Measurements from ENCODE around the gene GRIK5.

GRIK5 gene

DNA sequence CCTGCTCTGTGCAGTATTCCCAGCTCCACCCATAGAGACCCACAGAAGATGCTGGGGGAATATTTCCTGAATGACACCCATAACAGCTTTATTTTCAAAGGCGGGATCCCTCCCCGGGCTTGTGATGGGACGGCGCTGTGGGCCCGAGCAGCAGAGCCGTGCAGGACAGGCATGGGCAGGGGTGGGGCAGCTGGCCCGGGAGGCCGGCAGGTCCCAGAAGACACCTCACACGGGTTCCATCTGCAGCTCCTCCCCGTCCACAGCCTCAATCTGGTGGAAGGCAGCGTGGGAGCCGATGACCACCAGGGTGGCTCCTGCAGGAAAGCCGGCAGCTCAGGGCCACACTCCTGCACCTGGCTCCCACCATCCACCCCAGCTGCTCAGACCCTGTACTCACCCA is 113.4 kb downstream of the GRIK5 start:
- no peak overlapping the region for H3K4me3 ChIP-seq (ENCODE audit: severe bottlenecking)
- TF ChIP-seq, protein P1, sequence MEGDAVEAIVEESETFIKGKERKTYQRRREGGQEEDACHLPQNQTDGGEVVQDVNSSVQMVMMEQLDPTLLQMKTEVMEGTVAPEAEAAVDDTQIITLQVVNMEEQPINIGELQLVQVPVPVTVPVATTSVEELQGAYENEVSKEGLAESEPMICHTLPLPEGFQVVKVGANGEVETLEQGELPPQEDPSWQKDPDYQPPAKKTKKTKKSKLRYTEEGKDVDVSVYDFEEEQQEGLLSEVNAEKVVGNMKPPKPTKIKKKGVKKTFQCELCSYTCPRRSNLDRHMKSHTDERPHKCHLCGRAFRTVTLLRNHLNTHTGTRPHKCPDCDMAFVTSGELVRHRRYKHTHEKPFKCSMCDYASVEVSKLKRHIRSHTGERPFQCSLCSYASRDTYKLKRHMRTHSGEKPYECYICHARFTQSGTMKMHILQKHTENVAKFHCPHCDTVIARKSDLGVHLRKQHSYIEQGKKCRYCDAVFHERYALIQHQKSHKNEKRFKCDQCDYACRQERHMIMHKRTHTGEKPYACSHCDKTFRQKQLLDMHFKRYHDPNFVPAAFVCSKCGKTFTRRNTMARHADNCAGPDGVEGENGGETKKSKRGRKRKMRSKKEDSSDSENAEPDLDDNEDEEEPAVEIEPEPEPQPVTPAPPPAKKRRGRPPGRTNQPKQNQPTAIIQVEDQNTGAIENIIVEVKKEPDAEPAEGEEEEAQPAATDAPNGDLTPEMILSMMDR (IDR thresholded peaks at IDR 0.05; ENCODE audit: poor library complexity, severe bottlenecking) = no peak
- no peaks in the 10 kb centered on the region for H3K27me3 ChIP-seq (ENCODE audit: insufficient read depth, poor library complexity, severe bottlenecking)
- no peaks in the 10 kb centered on the region for H3K9me3 ChIP-seq (ENCODE audit: severe bottlenecking)
- peaks cover 7% of the 10 kb centered on the region for H3K4me1 ChIP-seq (ENCODE audit: insufficient read depth, poor library complexity, severe bottlenecking)
- H3K36me3 ChIP-seq (ENCODE audit: low read depth) = peaks cover 5% of the 10 kb centered on the region; the same call in 1 of the 2 replicates
- ATAC-seq (ENCODE audit: low read depth) = no peak
- DNase-seq (ENCODE audit: low spot score) = no peak
- H3K27ac ChIP-seq (ENCODE audit: poor library complexity, severe bottlenecking) = no peak overlapping the region

DNA sequence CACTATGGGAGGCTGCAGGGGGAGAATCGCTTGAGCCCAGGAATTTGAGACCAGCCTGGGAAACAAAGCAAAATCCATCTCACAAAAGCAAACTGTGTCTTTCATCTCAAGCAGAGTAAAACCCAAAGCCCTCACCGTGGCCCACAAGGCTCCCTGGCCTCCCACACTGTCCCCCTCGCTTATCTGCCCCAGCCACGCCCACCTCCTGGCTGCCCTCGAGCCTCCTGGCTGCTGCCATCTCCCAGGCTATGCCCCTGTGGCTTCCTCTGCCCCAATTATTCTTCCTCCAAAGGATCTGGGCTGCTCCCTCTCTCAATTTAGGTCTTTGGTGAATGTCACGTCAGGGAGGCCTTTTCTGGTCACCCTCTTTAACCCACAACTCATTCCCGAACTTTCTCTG is 114.5 kb downstream of the GRIK5 start:
- Histone ChIP-seq H3K36me3 (ENCODE audit: low read depth) (peaks cover 5% of the 10 kb centered on the region; the same call in 1 of the 2 replicates), H3K27ac (ENCODE audit: poor library complexity, severe bottlenecking) (no peak overlapping the region), H3K27me3 (ENCODE audit: insufficient read depth, poor library complexity, severe bottlenecking) (no peaks in the 10 kb centered on the region), H3K9me3 (ENCODE audit: severe bottlenecking) (no peaks in the 10 kb centered on the region), H3K4me1 (ENCODE audit: insufficient read depth, poor library complexity, severe bottlenecking) (peaks cover 7% of the 10 kb centered on the region), H3K4me3 (ENCODE audit: severe bottlenecking) (no peak overlapping the region)
- ATAC-seq (ENCODE audit: low read depth) = no peak
- DNase-seq (ENCODE audit: low spot score) = no peak
- TF ChIP-seq, protein P1 (IDR thresholded peaks at IDR 0.05; ENCODE audit: poor library complexity, severe bottlenecking) = no peak

DNA sequence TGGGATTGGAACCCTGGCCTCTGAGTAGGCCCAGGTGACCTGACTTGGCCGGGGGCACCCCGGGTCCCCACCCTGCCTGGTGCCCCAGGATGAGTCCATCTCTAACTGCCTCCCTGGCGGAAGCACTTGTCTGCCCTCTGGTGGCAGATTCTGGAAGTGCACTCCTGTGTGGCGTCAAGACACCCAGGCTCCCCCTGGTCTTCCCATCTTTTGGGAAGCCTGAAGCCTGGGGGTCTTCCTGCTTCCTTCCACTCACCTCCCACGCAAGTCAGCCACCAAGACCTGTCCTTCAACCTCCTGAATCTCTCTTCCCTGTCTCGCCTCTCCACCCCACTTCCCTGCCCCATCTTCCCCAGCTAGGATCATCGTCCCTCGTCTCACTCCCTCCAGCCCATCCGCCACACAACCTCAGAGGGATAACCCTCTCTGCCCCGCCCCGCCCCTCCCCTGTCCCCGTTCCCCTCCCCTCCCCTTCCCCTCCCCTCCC is 118.3 kb downstream of the GRIK5 start:
- no peaks in the 10 kb centered on the region for H3K36me3 ChIP-seq (ENCODE audit: low read depth)
- no peaks in the 10 kb centered on the region for H3K4me1 ChIP-seq (ENCODE audit: insufficient read depth, poor library complexity, severe bottlenecking)
- no peak overlapping the region for H3K4me3 ChIP-seq (ENCODE audit: severe bottlenecking)
- no peak for DNase-seq (ENCODE audit: low spot score)
- TF ChIP-seq, protein P1 (IDR thresholded peaks at IDR 0.05; ENCODE audit: poor library complexity, severe bottlenecking) = peak; percentile 89
- no peaks in the 10 kb centered on the region for H3K9me3 ChIP-seq (ENCODE audit: severe bottlenecking)
- no peak overlapping the region for H3K27ac ChIP-seq (ENCODE audit: poor library complexity, severe bottlenecking)
- H3K27me3 ChIP-seq (ENCODE audit: insufficient read depth, poor library complexity, severe bottlenecking) = no peaks in the 10 kb centered on the region
- peak; percentile 70 for ATAC-seq (ENCODE audit: low read depth)
